ENCODE data around the gene FGF12.

DNA sequence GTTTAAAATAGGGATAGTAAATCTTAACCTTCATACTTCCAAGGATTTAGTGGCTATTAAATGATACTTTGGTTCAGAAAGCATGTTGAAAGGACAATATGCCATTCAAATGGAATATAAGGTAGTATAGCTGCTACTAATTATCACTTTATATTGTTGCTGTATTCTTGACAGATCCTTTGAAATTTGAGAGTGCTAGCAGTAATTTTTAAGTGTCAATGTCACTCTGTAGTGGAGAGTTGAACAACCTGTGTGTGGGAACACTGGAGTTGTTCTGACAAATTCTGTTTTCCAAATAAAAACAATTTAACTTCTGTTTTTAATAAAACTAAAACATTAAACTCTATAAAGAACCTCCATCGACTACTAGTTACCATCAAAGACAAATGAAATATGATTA lies 565.7 kb downstream of the FGF12 start:
- TF ChIP-seq POLR2A (IDR thresholded peaks at IDR 0.05) = no peak
- TF ChIP-seq, protein P1, sequence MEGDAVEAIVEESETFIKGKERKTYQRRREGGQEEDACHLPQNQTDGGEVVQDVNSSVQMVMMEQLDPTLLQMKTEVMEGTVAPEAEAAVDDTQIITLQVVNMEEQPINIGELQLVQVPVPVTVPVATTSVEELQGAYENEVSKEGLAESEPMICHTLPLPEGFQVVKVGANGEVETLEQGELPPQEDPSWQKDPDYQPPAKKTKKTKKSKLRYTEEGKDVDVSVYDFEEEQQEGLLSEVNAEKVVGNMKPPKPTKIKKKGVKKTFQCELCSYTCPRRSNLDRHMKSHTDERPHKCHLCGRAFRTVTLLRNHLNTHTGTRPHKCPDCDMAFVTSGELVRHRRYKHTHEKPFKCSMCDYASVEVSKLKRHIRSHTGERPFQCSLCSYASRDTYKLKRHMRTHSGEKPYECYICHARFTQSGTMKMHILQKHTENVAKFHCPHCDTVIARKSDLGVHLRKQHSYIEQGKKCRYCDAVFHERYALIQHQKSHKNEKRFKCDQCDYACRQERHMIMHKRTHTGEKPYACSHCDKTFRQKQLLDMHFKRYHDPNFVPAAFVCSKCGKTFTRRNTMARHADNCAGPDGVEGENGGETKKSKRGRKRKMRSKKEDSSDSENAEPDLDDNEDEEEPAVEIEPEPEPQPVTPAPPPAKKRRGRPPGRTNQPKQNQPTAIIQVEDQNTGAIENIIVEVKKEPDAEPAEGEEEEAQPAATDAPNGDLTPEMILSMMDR (IDR thresholded peaks at IDR 0.05) = no peak
